ENCODE measurements around the gene EDDM13. TPM values are rescaled to one million over a fixed set of nuclear protein-coding genes. Genes with fewer than 3 reads are reported as not detected.
"Not testable (repeated sequence)": the region's sequence is repeated elsewhere in the genome, so short reads cannot be mapped to it uniquely, and the experiment has no call there.

Gene EDDM13, protein sequence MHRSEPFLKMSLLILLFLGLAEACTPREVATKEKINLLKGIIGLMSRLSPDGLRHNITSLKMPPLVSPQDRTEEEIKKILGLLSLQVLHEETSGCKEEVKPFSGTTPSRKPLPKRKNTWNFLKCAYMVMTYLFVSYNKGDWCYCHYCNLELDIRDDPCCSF
- total RNA-seq = not detected
- long read RNA-seq = 0 reads

DNA sequence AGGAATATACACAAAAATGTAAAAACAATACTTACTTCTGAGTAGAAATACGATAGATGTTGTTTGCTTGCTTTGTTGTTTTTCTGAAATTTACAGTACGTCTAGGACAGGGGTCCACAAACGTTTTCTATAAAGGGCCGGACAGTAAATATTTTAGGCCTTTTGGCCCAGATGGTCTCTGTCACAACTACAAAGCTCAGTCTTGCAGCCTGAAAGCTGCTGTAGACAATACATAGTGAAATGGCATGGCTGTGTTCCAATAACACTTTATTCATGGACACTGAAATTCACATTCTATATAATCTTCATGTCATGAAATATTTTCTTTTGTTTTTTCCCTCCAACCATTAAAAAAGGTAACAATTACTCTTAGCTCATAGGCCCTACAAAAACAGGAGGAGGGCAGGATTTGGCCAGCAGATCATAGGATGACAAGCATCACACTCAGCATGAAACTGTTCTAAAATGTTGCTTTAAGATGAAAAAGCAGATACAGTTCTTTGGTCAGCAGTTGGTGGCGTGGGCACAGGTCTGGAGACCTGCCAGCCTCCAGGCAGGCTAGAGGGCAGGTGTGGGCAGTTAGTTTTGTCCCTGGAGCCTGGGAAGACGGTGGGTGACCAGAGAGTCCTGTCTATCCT lies at the start of gene EDDM13:
TSS of gene EDDM13 (plus strand) at position 588 of the 638 bp plus-strand sequence. CDS start 87 bp downstream, outside the sequence.
- intact Hi-C loops (cut with DNase I) = no loop called here
- H3K27ac ChIP-seq = no peak within 1 kb of the TSS
- ATAC-seq (no peak), DNase-seq (no peak)
- 96% methylated on average over 5 of the region's 6 CpGs for WGBS (ENCODE audit: insufficient coverage, low coverage, low lambda C conversion rate, missing lambda C conversion rate)
- no peaks in the 10 kb centered on the region for H3K4me1 ChIP-seq
- H3K27me3 ChIP-seq = no peaks in the 10 kb centered on the region
- TF ChIP-seq, protein P1, sequence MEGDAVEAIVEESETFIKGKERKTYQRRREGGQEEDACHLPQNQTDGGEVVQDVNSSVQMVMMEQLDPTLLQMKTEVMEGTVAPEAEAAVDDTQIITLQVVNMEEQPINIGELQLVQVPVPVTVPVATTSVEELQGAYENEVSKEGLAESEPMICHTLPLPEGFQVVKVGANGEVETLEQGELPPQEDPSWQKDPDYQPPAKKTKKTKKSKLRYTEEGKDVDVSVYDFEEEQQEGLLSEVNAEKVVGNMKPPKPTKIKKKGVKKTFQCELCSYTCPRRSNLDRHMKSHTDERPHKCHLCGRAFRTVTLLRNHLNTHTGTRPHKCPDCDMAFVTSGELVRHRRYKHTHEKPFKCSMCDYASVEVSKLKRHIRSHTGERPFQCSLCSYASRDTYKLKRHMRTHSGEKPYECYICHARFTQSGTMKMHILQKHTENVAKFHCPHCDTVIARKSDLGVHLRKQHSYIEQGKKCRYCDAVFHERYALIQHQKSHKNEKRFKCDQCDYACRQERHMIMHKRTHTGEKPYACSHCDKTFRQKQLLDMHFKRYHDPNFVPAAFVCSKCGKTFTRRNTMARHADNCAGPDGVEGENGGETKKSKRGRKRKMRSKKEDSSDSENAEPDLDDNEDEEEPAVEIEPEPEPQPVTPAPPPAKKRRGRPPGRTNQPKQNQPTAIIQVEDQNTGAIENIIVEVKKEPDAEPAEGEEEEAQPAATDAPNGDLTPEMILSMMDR (IDR thresholded peaks at IDR 0.05) = no peak
- TF ChIP-seq POLR2A (IDR thresholded peaks at IDR 0.05) = no peak
- H3K9me3 ChIP-seq = no peaks in the 10 kb centered on the region
- no peak within 1 kb of the TSS for H3K4me3 ChIP-seq
- no peaks in the 10 kb centered on the region for H3K36me3 ChIP-seq

DNA sequence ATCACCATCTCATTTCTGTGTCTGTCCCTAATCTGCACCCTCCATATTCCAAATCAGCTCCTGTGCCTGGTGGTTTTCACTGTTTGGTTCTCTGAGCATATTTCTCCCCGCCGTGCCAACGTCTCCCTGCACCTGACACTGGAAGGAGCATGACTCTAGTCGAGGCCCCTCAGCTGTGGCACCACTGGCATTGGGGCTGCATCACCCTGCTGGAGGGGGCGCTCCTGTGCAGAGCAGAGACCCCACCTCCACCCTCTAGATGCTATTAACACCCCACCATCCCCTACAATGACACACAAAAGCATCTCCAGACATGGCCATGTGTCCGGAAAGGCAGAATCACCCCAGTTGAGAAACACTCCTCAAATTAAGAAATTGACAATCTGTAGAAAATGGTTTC lies 49.6 kb upstream of the EDDM13 start:
- intact Hi-C loops (cut with DNase I) = no loop called here
- no peak overlapping the region for H3K4me3 ChIP-seq
- DNase-seq (no peak), ATAC-seq (no peak)
- H3K27me3 ChIP-seq = no peaks in the 10 kb centered on the region
- no peaks in the 10 kb centered on the region for H3K9me3 ChIP-seq
- no peak overlapping the region for H3K27ac ChIP-seq
- H3K36me3 ChIP-seq = no peaks in the 10 kb centered on the region
- no peaks in the 10 kb centered on the region for H3K4me1 ChIP-seq
- WGBS (ENCODE audit: insufficient coverage, low coverage, low lambda C conversion rate, missing lambda C conversion rate) = 73% methylated on average over 6 of the region's 6 CpGs
- TF ChIP-seq, protein P1 (IDR thresholded peaks at IDR 0.05) = no peak
- no peak for TF ChIP-seq POLR2A (IDR thresholded peaks at IDR 0.05)

DNA sequence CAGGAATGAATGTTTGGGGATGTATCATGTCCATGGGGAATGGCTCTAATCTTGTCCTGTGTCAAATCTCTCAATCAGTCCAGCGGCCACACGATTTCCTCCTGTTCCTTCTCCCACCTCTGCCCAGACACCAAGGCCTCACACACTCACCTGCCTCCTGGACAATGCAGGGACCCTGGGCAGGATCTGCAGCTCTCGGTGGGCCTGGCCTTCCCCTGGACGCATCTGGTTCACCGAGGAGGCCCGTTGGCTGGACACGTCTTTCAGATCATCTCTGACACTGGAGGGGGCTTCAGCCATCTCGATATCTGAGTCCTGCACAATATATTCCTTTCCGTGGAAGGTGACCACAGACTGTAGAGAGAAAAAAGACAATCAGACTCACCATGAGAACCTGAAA lies 49.1 kb upstream of the EDDM13 start:
- 81% methylated on average over 6 of the region's 9 CpGs for WGBS (ENCODE audit: insufficient coverage, low coverage, low lambda C conversion rate, missing lambda C conversion rate)
- no peak for ATAC-seq
- no peaks in the 10 kb centered on the region for H3K36me3 ChIP-seq
- no peak overlapping the region for H3K27ac ChIP-seq
- no peaks in the 10 kb centered on the region for H3K9me3 ChIP-seq
- H3K4me1 ChIP-seq = no peaks in the 10 kb centered on the region
- H3K4me3 ChIP-seq = no peak overlapping the region
- no peak for TF ChIP-seq POLR2A (IDR thresholded peaks at IDR 0.05)
- TF ChIP-seq, protein P1 (IDR thresholded peaks at IDR 0.05) = no peak
- no peak for DNase-seq
- H3K27me3 ChIP-seq = no peaks in the 10 kb centered on the region
- intact Hi-C loops (cut with DNase I) = no loop called here

DNA sequence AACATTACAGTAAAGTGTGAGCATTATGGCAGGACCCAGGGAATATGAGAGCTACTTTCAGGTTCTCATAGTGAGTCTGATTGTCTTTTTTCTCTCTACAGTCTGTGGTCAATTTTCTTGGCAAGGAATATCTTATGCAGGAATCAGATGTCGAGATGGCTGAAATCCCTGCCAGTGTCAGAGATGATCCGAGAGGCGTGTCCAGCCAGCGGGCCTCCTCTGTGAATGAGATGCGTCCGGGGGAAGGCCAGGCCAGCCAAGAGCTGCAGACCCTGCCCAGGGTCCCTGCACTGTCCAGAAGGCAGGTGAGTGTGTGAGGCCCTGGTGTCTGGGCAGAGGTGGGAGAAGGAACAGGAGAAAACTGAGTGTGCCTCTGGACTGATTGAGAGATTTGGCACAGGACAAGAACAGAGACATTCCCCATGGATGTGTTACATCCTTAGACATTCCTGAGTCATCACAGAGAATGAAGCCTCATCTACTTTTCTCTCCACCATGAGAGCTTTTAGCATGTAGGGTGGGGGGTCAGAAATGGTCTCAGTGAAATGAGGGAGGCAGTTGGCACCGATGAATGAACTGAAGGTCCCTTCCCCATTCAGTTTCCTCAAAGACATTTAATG lies 27.3 kb upstream of the EDDM13 start:
- no peak overlapping the region for H3K4me3 ChIP-seq
- intact Hi-C loops (cut with DNase I) = no loop called here
- no peaks in the 10 kb centered on the region for H3K36me3 ChIP-seq
- 96% methylated on average over 7 of the region's 7 CpGs for WGBS (ENCODE audit: insufficient coverage, low coverage, low lambda C conversion rate, missing lambda C conversion rate)
- ATAC-seq (no peak), DNase-seq (no peak)
- TF ChIP-seq, protein P1 (IDR thresholded peaks at IDR 0.05) = no peak
- TF ChIP-seq POLR2A (IDR thresholded peaks at IDR 0.05) = no peak
- no peaks in the 10 kb centered on the region for H3K9me3 ChIP-seq
- no peaks in the 10 kb centered on the region for H3K4me1 ChIP-seq
- no peak overlapping the region for H3K27ac ChIP-seq
- H3K27me3 ChIP-seq = no peaks in the 10 kb centered on the region

DNA sequence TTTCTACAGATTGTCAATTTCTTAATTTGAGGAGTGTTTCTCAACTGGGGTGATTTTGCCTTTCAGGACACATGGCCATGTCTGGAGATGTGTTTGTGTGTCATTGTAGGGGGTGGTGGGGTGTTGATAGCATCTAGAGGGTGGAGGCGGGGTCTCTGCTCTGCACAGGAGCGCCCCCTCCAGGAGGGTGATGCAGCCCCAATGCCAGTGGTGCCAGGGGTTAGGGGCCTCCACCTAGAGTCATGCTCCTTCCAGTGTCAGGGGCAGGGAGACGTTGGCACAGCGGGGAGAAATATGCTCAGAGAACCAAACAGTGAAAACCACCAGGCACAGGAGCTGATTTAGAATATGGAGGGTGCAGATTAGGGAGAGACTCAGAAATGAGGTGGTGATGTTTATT lies 26.8 kb upstream of the EDDM13 start:
- H3K27me3 ChIP-seq; DNase-seq; intact Hi-C loops (cut with DNase I); H3K36me3 ChIP-seq; H3K27ac ChIP-seq; H3K9me3 ChIP-seq; H3K4me1 ChIP-seq; ATAC-seq; H3K4me3 ChIP-seq: not testable (repeated sequence)
- 79% methylated on average over 4 of the region's 4 CpGs for WGBS (ENCODE audit: insufficient coverage, low coverage, low lambda C conversion rate, missing lambda C conversion rate)

DNA sequence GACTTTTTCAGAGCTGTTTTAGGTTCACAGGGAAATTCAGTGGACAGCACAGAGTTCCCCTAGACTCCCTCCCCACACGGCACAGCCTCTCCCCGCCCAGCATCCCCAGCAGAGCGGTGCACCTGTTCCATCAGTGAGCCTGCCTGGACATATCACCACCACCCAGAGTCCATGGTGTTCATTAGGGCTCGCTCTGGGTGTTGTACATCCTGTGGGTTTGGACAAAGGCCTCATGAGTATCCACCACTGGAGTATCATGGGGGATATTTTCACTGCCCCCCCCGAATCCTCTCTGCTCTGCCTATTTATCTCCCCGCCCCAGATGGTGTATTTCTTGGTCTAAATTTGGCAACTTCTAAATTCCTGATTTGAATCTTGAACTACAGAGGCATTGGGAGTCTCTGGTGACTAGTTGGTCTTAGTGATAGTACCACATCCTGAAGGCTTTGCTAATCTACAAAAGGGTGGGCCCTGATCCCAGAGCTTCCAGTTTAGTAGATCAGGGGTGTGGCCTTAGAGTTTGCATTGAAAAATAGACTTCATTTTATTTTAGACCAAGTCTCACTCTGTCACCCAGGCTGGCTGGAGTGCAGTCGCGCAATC lies 23.7 kb upstream of the EDDM13 start:
- H3K27ac ChIP-seq; H3K27me3 ChIP-seq; H3K4me3 ChIP-seq; H3K4me1 ChIP-seq; ATAC-seq; H3K9me3 ChIP-seq; intact Hi-C loops (cut with DNase I); DNase-seq; H3K36me3 ChIP-seq: not testable (repeated sequence)
- 85% methylated on average over 2 of the region's 8 CpGs for WGBS (ENCODE audit: insufficient coverage, low coverage, low lambda C conversion rate, missing lambda C conversion rate)

Measured in right lobe of liver (tissue), 6 donors.